ENCODE results near the gene KRTAP5-11.
"Not testable (repeated sequence)": the region's sequence is repeated elsewhere in the genome, so short reads cannot be mapped to it uniquely, and the experiment has no call there.

Gene KRTAP5-11

DNA sequence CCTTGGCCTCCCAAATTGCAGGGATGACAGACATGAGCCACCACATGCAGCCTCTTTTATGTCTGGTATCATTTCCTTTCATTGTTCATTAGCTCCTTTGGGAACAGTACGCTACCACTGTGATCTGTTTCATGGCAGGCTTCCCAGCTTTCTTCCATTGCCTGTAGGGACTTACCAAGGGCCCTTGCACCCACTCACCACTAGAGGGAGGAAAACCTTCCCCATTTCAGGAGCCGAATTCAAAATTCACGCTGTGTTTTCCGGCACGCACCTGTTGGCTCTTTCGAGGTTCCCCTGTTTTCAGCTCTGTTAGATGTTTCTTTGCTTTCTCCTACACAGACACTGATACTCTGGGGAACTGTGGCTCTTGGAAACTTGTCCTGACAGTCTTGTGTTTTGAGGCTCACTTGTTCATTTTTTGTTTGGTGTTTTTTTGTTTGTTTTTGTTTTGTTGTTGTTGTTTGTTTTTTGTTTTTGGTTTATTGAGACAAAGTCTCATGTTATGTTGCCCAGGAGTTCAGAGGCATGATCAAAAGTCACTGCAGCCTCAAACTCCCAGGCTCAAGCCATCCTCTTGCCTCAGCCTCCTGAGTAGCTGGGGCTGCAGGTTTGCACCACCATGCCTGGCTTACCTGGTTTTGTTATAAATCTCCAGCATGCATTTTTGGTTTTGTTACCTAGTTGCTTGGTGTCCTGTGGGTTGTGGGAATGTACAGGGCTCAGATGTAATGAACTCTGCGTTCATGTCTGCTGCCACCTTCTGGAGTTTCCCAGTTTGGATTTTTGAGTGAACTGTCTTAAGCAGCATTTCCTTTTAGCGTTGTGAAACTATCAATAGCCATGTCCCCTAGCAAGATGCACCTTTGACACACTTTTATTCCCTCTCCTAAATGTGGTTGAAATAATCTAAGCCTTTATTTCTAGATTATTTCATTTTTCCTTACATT, 2.3 kb downstream of the KRTAP5-11 start:
- DNase-seq (ENCODE audit: low read depth): peak; percentile 76

DNA sequence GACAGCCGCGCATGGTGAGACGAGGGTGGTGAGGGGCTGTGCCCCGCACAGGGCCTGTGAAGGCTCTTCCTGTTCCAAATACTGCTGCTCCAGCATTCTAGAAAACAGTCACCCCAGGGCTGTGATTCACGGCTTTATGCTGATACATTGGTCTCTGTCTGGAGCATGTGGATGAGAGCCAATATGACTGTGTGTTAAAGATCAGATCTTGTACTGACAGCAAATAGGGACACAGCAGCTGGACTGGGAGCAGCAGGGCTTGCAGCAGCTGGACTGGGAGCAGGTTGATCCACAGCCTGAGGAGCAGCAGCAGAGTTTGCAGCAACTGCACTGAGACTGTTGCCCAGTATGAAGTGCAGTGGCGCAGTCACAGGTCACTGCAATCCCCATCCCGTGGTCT, 3.2 kb downstream of the KRTAP5-11 start:
- DNase-seq (ENCODE audit: low read depth): not testable (repeated sequence)

DNA sequence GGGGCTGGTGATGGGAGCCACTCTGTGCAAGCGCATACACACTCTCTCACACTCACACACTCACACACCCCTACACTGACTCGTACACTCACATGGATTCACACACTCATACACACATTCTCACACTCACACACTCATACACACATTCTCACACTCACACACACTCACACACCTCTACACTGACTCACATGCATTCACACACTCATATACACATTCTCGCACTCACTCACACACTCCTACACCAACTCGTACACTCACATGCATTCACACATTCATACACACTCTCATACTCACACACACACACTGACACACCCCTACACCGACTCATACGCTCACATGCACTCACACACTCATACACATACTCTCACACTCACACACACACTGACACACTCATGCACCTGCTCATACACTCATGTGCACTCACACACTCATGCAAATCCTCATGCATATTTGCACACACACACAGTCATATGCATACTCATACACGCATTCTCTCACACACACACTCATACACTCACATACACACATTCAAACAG, 5.1 kb downstream of the KRTAP5-11 start:
- no peak for DNase-seq (ENCODE audit: low read depth)

DNA sequence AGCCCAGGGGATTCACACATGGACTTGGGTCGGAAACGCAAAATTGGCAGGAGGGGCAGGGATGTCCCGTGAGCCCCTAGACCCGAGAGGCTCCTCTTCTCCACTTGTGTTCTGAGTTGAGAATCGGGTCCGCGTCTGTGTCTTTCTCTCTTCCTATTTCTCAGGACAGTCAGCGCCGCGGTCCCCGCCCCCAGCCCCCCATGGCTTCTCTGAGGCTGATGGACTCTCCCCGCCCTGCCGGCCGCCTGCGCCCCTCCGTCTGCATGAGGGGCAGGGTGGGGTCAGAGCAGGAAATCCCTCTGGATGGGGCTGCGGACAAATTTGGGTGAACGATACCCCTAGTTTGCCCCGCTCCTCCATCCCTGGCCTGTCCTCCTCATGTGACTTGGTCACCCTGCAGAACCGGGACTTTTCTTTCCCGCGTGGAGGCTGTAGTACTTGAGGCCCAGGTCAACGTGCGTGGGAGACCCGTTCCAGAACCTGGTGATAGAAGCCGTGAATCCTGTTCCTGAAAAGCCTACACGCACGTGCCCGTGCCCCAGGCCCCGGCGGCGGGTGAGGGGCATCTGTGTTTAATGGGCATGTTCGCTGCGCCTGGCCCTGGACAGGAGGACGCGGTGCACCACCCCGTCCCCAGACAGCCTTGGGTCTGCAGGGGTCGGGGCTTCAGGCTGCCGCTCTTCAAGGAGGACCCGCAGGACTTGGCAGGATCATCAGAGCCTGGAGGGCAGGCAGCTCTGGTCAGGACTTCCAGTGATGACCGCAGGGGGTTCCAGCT, 5.8 kb downstream of the KRTAP5-11 start:
- not testable (repeated sequence) for DNase-seq (ENCODE audit: low read depth)

DNA sequence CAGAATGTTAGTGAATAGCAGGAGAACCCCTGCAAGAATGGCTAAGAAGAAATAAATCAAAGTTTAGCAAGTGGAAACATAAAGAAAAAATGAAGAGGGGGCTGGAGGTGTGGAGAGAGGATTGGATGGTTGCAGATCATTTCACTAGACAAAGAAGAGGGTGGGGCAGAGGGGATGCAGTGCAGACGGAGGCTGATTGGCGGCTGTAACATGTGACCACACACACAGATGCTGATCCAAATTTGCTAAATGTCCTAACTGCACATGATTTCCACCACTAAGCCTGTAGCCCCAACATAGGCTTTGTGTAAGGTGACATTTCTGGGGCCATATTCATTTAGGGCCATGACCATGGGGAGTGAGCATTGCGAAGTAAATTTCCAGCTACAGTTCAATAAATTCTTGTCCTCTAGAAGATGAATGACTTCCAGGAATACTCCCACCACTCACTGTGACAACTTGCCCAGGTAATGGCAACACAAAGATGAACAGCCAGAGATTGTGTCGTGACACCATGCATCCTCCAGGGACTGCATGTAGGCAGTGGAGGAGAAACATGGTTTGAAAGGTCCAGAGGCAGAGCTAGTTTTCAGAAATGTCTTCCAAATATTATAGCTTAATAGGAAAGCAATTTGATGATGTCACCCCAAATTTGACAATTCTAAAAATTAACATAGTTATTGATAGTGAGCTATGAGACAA, 6.8 kb downstream of the KRTAP5-11 start:
- DNase-seq (ENCODE audit: low read depth): no peak

DNA sequence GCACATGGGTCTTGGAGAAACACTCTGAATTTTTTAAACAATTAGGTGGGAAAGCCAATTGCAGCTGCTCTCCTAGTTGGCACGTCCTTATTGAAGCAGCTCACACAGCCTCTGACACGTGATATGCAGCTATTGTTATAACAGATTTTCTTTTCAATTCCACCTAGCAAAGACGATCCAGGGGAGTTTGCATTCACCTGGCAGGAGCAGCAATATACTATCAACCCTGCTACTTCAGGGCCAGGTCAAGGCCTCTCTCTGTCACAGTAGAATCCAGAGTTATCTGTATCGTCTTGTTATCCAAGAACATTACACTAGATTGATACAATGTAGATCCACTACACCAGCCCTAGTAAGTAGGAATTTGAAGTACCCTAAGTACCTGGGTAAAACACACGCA, 8.3 kb downstream of the KRTAP5-11 start:
- no peak for DNase-seq (ENCODE audit: low read depth)

DNA sequence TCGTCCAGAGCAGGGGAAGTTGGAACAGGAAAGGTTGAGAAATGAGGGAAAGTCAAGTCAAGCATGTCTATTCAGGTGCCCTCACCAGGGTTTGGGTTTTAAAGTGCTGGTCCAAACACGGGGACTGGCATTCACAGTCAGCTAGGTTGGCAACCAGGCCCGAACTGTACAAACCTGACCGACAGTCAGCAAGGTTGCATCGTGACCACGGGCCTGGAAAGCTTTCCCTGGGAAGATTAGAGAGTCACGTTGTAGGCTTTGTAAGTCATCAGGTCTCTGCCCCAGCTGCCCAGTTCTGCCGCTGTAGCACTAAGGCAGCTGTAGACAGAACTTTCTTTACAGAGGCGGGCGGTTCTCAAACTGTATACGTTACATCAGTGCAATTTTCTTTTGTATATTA, 9.9 kb downstream of the KRTAP5-11 start:
- DNase-seq (ENCODE audit: low read depth): no peak

DNA sequence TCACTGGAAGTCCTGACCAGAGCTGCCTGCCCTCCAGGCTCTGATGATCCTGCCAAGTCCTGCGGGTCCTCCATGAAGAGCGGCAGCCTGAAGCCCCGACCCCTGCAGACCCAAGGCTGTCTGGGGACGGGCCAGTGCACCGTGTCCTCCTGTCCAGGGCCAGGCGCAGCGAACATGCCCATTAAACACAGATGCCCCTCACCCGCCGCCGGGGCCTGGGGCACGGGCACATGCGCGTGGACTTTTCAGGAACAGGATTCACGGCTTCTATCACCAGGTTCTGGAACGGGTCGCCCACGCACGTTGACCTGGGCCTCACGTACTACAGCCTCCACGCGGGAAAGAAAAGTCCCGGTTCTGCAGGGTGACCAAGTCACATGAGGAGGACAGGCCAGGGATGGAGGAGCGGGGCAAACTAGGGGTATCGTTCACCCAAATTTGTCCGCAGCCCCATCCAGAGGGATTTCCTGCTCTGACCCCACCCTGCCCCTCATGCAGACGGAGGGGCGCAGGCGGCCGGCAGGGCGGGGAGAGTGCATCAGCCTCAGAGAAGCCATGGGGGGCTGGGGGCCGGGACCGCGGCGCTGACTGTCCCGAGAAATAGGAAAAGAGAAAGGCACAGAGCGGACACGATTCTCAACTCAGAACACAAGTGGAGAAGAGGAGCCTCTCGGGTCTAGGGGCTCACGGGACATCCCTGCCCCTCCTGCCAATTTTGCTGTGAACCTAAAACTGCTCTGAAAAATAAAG, 11.4 kb downstream of the KRTAP5-11 start:
- DNase-seq (ENCODE audit: low read depth): not testable (repeated sequence)

DNA sequence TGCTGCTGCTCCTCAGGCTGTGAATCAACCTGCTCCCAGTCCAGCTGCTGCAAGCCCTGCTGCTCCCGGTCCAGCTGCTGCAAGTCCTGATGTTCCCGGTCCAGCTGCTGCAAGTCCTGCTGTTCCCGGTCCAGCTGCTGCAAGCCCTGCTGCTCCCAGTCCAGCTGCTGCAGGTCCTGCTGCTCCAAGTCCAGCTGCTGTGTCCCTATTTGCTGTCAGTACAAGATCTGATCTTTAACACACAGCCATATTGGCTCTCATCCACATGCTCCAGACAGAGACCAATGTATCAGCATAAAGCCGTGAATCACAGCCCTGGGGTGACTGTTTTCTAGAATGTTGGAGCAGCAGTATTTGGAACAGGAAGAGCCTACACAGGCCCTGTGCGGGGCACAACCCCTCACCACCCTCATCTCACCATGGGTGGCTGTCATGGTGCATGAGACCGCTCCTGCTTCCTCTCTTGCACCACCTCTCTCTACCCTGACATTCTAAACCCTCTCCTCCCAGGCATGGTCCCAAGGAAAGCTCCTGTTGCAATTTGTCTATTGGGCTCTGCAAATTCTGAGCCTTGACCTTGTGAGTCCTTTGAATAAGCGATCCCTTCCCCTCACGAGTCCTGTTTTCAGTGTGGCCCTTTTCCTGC, 13.8 kb downstream of the KRTAP5-11 start:
- peak; percentile 9 for DNase-seq (ENCODE audit: low read depth)

DNA sequence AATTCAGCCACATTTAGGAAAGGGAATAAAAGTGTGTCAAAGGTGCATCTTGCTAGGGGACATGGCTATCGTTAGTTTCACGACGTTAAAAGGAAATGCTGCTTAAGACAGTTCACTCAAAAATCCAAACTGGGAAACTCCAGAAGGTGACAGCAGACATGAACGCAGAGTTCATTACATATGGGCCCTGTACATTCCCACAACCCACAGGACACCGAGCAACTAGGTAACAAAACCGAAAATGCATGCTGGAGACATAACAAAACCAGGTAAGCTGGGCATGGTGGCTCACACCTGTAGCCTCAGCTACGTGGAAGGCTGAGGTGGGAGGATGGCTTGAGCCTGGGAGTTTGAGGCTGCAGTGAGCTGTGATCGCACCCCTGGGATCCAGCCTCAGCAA, 15.0 kb downstream of the KRTAP5-11 start:
- DNase-seq (ENCODE audit: low read depth): not testable (repeated sequence)

DNA sequence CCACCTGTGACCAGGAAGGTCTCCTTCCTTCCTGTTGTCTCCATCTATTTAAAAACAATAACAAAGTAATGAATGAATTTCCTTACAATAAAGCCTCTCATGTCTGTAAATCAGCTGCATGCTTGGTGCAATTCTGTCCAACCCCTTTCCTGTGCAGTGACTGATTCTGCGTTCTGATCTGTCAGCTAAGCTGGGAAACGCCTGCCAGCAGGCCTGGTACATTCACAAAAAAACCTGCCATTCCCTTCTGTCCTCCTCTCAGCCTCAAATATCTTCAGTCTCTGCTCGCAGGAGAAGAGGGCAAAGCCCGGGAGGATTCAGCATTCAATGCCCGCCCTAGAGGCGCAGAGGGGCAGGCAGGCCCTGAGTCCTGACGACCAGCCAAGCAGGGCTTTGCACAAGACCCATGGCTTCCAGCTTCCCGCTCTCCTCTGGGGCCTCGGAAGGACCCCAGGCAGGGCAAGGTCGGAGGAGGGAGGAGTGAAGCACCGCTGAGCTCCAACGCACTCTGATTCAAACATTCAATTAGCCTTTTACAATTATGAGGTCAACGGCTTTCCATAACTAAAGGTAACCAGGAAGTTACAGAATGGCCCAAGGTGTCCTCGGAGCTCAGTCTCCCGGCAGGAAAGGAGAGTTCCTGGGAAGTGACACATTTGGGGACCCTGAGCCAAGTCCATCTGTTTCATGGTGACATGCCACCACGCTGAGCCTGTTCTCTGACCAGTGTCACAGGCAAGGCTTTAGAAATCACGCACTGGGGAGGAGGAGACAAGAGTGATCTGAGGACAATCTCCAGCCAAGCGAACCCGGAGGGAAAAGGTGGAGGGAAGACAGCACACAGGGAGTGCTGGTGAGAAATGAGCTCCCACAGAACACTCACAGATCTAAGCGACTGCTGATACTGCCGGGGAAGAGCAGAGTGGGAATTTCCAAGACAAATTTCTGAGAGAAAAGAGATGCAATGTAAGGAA, 15.8 kb downstream of the KRTAP5-11 start:
- not testable (repeated sequence) for DNase-seq (ENCODE audit: low read depth)

DNA sequence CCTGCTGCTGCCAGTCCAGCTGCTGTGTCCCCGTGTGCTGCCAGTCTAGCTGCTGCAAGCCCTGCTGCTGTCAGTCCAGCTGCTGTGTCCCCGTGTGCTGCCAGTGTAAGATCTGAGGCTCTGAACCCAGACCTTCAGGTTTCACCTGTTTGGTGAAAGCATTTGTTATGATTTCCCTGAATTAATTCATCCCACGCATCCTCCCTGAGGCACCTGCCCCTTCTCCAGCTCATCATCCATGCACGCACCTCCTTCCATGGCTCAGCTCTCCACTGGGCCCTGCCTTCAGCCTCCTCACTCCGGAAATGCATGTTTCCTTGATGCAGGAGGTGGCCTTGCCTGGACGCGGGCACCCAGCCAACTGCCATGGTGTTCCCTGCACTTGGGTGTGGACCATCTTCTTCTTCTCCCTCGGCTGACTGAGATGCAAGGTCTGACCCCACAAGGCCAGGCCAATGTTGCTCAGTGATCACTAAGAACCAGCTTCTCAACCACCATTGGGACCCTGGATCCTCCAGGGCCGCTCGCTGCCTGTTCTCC, 16.5 kb downstream of the KRTAP5-11 start:
- DNase-seq (ENCODE audit: low read depth): no peak

DNA sequence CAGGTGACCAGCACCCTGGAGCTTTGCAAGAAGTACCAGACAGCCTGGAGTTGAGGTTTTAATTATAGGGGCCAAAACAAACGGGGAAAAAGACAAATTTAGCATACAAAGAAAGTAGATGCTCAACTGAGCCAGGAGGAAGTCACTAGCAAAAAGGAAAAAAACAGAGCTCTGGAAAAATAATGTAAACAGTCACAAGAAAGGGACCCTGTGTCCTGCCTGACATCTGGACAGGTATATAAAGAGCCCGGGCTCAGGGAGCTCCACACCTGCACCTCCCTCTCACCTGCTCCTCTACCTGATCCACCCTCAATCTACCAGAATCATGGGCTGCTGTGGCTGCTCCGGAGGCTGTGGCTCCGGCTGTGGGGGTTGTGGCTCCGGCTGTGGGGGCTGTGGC, 17.4 kb downstream of the KRTAP5-11 start, which contains the start of gene KRTAP5-10:
KRTAP5-10 (plus strand) TSS at position 301 of the 400 bp plus-strand sequence; CDS start at position 326, 25 bp downstream.
- DNase-seq (ENCODE audit: low read depth): no peak

DNA sequence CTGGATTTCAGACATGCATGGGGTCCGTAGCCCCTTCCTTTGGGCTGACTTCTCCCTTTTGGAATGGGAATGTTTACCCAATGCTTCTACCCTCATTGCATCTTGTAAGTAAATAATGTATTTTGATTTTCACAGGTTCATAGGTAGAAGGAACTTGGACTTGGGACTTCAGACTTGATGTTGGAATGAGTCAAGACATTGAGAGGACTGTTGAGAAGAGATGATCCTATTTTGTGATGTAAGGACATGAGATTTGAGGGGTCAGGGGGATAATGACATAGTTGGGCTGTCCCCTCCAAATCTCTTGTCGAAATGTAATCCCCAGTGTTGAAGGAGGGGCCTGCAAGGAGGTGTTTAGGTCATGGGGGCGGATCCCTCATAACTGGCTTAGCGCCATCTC, 18.2 kb downstream of the KRTAP5-11 start:
- no peak for DNase-seq (ENCODE audit: low read depth)

DNA sequence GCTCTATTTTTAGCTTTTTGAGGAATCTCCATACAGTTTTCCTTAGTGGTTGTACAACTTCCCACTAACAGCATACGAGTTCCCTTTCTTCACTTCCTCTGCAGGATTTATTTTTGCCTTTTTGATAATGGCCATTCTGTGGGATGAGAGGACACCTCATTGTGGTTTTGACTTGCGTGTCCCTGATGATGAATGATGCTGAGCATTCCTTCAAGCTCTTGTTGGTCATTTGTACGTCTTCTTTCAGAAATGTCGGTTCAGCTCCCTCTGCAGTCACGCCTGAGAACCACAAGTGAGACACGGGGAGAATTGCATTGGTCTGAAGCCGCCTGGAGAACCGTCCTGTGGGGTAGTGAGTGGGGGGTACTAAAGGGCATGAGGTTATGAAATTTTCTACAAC, 19.3 kb downstream of the KRTAP5-11 start:
- DNase-seq (ENCODE audit: low read depth): peak; percentile 25

DNA sequence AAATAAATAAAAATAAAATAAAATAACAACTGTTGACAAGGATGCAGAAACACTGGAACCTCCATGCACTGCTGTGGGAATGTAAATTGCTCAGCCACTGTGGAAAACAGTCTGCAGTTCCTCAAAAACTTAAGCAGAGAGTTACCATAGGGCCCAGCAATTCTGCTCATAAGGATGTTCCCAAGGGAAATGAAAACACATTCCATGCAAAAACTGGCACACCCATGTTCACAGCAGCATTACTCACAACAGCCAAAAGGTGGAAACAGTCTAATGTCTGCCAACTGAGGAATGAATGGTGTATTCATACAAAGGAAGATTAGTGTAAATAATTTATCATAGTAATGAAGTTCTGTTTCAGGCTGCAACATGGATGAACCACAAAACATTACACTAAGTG, 20.6 kb downstream of the KRTAP5-11 start:
- DNase-seq (ENCODE audit: low read depth): no peak

DNA sequence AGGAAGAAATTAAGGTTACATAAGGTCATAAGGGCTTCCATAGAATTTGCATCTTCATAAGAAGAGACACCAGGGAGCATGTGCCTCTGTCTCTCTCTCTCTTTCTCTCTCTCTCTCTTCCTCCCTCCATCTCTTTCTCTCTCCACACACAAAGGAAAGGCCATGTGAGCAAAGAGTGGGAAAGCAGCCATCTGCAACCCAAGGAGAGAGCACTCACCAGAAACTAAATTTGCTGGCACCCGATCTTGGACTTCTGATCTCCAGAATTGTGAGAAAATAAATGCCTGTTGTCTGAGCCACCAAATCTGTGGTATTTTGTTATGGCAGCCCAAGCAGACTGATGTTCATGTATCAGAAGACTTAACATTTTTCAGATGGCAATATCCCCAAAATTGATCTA, 23.7 kb downstream of the KRTAP5-11 start:
- no peak for DNase-seq (ENCODE audit: low read depth)

DNA sequence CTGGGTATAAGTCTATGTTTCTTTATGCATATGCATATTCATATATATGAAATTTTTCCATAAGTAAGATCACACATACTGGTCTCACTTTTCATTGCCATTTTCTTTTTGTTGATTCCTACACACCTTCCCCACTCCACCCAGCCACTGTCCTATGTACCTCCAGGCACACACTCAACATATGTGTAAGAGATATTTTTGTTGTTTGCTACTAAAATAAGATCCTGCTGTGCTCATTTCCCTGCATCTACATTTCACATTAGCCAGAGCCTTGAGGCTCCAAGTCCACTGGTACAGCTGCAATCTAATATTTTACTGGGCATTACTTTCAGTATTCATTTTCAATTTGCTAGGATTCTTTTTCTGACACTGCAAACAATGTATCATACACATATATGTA, 25.4 kb downstream of the KRTAP5-11 start:
- no peak for DNase-seq (ENCODE audit: low read depth)

DNA sequence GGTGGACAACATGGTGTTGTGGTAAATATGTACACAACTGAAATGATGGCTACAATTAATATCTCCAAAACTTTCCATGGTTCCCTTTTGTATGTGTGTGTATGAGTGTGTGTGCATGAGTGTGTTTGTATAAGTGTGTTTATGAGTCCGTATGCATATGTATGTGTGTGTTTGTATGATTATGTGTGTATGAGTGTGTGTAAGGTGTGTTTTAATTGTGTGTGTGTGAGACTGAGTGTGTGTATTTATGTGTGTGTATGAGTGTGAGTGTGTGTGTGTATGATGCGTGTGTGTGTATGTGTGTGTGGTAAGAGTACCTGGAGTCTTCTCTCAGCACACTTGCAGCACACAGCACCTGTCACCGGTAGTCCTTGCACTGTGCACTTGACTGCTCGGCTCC, 26.7 kb downstream of the KRTAP5-11 start:
- no peak for DNase-seq (ENCODE audit: low read depth)
